ENCODE data around the gene SERTAD2. TPM values are rescaled to one million over a fixed set of nuclear protein-coding genes. Genes with fewer than 3 reads are reported as not detected.

SERTAD2 gene
- total and polyA plus RNA-seq, 2 of the 4 experiments (the other 2 are of a cell fraction), result 5.0 to 11.0 TPM

GRCh38 chr2:64612575-64613195 lies 41.0 kb downstream of the SERTAD2 start:
- ATAC-seq (ENCODE audit: low read depth), result no peak

More at GRCh38 chr2:64612575-64613195, 41.0 kb downstream of the SERTAD2 start:
- Histone ChIP-seq H4K8ac (ENCODE audit: low read depth in 2 of 2, low read length in 2 of 2) (no peak overlapping the region), H3K79me1 (ENCODE audit: low read depth in 1 of 2, low read length in 2 of 2) (no peaks in the 10 kb centered on the region), H3K9me1 (ENCODE audit: insufficient read depth, low read length) (no peaks in the 10 kb centered on the region), H2AK5ac (ENCODE audit: low read depth, low read length) (no peak overlapping the region), H3K56ac (ENCODE audit: extremely low read depth, insufficient read depth, low read length) (no peak overlapping the region), H3K9me3 (ENCODE audit: control insufficient read depth, insufficient read depth, low read length) (no peaks in the 10 kb centered on the region), H2BK15ac (ENCODE audit: low read depth, low read length) (no peak overlapping the region), H2BK120ac (ENCODE audit: low read depth, low read length) (no peak overlapping the region), H4K20me1 (ENCODE audit: insufficient read depth, low read length) (no peaks in the 10 kb centered on the region), H4K5ac (ENCODE audit: low read depth, low read length) (no peak overlapping the region), H3K36me3 (ENCODE audit: control insufficient read depth, insufficient read depth, low read length) (no peaks in the 10 kb centered on the region), H3K27me3 (ENCODE audit: control insufficient read depth, insufficient read depth, low read length) (peaks cover 67% of the 10 kb centered on the region), H3K4me2 (ENCODE audit: low read depth, low read length) (no peak overlapping the region), H4K91ac (ENCODE audit: insufficient read depth, low read depth, low read length) (no peak overlapping the region), H3K27ac (ENCODE audit: insufficient read depth, low read length) (no peak overlapping the region), H3K23ac (ENCODE audit: low read depth, low read length) (no peak overlapping the region), H2AK9ac (replicated peaks; ENCODE audit: low read depth, low read length, poor library complexity) (no peak overlapping the region), H3K9ac (ENCODE audit: low read depth, low read length) (no peak overlapping the region), H3K4me3 (ENCODE audit: insufficient read depth, low read depth, low read length) (no peak overlapping the region), H2AFZ (replicated peaks; ENCODE audit: low read length, poor library complexity) (no peak overlapping the region), H3K4ac (ENCODE audit: low read depth, low read length) (no peak overlapping the region), H2BK20ac (ENCODE audit: low read depth, low read length) (no peak overlapping the region), H3K14ac (replicated peaks; ENCODE audit: low read depth, low read length) (no peak overlapping the region), H3K18ac (ENCODE audit: low read depth, low read length) (no peak overlapping the region), H3K4me1 (ENCODE audit: control insufficient read depth, insufficient read depth, low read length) (peaks cover 1% of the 10 kb centered on the region; the same call in 1 of the 2 replicates), H2BK5ac (ENCODE audit: low read depth, low read length, poor library complexity, severe bottlenecking) (no peak overlapping the region)
- BruUV-seq (replicated peaks), result no TSS peak
- dilution Hi-C loops (cut with HindIII; ENCODE audit: low sequenced_read_pairs, unreplicated experiment), result no loop called here
- POLR2A ChIA-PET (ENCODE audit: unreplicated experiment), result no interaction called here
- in situ Hi-C loops (cut with MboI; ENCODE audit: low sequenced_read_pairs), result no loop called here
- intact Hi-C loops (cut with micrococcal nuclease), result no loop called here
- no peak for DNase-seq
- TF ChIP-seq MAFK (IDR thresholded peaks at IDR 0.05; ENCODE audit: low read depth, low read length) (no peak), CTCF (conservative IDR thresholded peaks at IDR 0.05; ENCODE audit: low read depth, low read length) (no peak), RCOR1 (IDR thresholded peaks at IDR 0.05; ENCODE audit: insufficient replicate concordance, low read length) (no peak), FOS (IDR thresholded peaks at IDR 0.05; ENCODE audit: low read depth, low read length) (no peak), CHD1 (IDR thresholded peaks at IDR 0.05; ENCODE audit: low read depth, low read length) (no peak)
- TF ChIP-seq, protein P1, sequence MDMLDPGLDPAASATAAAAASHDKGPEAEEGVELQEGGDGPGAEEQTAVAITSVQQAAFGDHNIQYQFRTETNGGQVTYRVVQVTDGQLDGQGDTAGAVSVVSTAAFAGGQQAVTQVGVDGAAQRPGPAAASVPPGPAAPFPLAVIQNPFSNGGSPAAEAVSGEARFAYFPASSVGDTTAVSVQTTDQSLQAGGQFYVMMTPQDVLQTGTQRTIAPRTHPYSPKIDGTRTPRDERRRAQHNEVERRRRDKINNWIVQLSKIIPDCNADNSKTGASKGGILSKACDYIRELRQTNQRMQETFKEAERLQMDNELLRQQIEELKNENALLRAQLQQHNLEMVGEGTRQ (IDR thresholded peaks at IDR 0.05; ENCODE audit: low read depth, low read length), result no peak
- CTCF ChIA-PET, result no interaction called here
- WGBS, 2 experiments (ENCODE audit: extremely low coverage in 2 of 2, insufficient read length in 1 of 2), result 100% methylated on average over 1 of the region's 5 CpGs; no CpG with 5 or more reads in 1 of the 2 experiments
